HG02852 (cell line): ENCODE data around the gene WNK1.
"Not testable (repeated sequence)": the region's sequence is repeated elsewhere in the genome, so short reads cannot be mapped to it uniquely, and the experiment has no call there.

Experiments used
- ATAC-seq: cut with Tn5 transposase; IDR thresholded peaks from one replicate; pipeline ENCODE4 v1.9.1; 2021; ENCODE audit warnings: mild to moderate bottlenecking, moderate library complexity; ENCODE audit not compliant: unreplicated experiment

WNK1 gene

DNA sequence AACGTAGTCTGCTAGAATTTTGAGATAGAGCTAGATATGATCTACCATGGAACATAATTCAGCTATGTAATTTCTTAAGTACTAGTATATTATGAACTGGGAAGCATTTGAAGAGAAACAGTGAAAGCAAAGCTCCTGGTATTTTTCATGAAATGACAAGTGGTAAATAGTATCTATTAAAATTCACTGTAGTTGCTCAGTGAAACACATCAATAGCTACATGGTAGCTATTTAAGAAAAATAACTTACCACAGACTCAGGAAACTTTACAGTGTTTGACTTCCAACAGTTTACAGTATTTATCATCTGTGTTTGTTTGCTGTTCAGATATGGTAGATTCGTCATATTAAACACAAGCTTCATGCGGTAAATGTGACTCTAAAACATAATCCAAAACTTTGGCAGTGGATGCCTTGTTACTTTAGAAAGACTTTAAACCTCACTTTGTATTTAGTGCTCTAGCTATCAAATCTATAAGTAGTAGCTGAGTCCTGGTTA lies 25.2 kb downstream of the WNK1 start:
- ATAC-seq: no peak

DNA sequence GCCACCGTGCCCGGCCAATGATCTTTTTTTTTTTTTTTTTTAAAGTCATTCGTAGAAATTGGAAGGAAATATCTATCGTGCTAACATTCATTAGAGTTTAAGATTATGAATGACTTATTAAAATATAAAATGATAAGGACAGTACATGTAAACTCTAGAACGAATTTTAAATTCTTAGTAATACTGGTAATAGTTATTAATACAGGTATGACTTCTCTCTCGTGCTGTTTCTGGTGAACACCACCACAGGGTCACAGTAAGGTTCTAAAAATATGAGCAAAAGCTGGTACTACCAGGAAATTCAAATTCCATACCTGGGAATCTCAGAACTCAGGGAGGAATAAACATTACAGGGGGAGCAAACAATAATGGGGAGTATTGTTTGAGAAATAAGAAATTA lies 26.2 kb downstream of the WNK1 start:
- no peak for ATAC-seq

DNA sequence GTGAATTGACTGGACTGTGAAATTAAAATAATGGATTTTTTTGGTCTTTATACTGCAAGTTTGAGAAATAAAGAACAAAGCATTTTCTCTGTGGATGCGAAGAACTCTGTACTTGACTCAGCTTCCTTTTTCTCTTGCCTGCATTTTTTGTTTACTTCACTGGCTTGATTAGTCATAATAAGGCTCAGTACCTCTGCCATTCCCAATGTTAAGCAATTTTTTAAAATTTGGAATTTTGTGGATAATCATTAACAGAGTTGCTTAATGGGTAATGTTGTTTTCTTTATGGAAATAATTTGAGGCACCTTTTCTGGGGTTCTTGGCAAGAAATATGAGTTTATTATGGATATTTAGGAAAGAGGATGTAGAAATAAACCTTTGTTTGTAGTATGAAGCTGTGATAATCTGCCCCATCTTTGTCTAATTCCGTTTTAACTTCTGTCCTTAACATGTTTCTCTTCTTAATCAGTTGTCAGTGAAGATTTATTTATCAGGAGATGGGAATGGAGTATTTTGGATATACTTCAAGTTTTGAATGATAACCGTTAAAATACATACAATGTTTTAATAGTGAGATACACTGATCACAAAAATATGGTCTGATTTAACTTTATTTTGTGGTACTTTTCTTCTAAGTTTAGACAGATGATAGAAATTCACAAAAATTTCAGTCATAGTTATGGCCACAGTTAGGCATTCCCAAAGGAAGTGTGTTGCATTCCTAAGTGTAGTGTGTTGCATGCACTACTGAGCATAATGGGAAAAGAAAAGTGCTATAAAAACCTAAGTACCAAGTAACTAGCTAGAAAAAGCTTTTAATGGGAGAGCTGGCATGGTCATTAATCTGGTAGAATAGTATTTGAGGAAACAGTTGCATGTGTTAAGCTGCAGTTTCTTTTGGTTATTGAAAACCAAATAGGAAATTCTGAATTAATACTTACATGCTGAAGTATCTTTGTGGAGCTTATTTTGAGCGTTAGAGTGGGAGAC lies 27.7 kb downstream of the WNK1 start:
- no peak for ATAC-seq

DNA sequence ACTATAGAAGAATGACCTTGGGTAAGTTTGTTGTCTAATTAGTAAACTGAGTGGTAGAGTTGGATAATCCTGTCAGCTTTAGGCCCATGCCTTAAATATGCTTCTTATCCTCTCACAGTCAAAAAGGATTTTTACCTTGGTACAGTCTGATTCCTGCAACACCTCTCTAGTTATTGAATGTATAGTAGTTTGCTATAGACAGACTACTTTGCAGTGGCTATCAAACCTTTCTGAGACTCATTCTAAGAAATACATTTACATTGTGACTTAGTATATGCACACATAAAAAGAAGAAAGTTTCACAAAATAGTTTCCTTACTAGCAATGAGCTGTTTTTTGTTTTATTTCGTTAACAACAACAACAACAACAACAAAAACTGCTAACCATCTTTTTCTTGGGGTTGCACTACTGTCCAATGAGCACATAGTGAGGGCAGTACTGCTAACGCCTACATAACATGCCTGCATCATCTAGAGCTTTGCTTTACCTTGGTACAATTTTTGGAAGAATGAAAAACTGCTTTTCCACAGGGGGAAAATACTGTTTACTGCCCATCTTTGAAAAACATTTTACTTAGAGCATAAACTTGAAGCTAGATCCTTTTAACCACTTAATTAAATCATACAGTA lies 28.5 kb downstream of the WNK1 start:
- no peak for ATAC-seq

DNA sequence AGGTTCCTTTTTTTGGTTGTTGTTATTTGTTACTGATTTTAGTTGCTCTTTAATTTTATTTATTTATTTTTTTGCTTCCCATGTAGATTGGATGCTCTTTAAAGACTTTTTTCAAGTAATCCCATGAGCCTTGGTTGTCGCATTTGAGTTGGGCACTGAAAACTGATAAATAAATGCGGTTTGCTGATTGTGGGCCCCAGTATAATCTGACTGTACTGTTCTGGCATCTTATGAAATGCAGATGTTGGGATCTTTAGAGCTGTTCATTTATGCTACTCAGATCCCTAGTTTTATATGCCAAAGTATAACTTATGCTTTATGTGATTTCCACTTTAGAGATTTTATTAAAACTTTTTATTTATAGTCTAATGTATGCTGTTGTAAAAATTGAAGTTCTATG lies 33.3 kb downstream of the WNK1 start:
- ATAC-seq: no peak

DNA sequence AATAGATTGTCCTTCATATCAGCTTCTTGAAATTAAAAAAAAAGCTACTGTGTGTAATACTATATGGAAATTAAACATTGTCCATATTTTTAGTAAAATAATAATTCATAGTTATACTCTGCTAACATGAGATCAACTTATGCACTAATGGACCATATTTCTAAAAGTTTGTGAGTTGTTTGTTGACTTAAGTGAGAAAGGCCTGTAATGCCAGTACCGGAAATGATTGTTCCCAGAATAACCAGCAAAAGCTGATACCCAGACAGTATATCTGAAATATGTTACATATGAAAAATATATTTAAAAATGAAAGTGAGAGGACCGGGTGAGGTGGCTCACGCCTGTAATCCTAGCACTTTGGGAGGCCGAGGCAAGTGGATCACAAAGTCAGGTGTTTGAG lies 35.9 kb downstream of the WNK1 start:
- ATAC-seq: no peak

DNA sequence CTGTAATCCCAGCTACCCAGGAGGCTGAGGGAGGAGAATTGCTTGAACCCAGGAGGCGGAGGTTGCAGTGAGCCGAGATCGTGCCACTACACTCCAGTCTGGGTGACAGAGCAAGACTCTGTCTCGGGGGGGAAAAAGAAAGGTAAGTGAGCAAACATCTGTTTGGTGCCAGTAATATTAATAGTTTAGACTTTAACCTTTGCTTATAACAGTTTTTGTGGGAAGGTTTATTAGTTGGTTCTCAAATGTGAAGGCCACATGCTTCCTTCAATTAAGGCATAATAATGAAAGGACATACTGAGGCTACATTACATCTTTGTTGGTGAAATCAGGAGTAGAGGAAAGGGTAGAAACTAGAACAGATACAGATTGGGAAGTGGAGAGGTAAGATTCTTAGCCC lies 36.4 kb downstream of the WNK1 start:
- ATAC-seq: not testable (repeated sequence)

DNA sequence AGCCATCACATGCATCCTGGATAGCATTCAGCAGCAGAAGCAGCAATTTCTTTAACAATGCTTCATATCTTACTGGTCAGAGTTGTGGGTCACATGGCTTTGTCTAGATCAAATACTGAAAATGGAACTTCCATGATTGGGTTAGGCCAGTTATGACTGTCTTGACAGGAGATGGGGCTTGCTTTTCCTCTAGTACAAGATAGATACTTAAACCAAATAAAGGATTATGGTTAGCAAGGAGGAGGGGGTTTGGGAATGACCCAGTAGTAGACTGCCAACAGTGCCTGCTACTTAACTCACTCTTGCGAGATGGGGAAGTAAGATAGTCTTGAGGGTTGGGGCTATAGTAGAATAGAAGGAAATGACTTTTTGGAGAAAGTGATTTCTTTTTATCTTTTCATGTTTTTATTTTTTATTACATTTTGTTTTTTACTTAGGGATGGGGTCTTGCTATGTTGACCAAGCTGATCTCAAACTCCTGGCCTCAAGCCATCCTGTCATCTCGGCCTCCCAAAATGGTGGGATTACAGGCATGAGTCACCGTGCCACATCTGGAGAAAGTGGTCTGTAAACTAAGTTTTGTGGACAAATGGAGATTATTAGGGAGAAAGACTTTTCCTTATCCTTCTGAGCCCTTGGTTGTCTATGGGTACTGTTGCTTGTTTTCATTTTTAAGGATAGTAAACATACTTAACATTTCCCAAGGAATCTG lies 37.6 kb downstream of the WNK1 start:
- ATAC-seq: no peak

DNA sequence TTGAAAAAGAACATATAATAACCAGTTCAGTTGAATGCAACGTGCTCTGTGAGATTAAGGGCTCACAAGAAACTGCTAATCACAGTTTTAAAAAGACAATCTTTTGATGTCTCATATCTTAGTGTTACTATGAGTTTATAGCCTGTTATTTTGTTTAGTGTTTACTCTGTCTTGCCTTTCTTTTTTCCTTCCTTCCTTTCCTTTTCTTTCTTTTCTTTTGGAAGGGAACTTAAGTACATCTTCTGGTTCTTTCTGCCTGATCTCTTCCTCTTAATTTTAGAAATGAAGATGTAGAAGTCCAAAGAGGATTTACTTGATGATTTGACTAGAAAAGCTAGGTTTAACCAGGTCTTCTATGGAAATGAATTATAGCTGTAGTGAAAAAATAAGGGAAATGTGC lies 38.2 kb downstream of the WNK1 start:
- no peak for ATAC-seq

DNA sequence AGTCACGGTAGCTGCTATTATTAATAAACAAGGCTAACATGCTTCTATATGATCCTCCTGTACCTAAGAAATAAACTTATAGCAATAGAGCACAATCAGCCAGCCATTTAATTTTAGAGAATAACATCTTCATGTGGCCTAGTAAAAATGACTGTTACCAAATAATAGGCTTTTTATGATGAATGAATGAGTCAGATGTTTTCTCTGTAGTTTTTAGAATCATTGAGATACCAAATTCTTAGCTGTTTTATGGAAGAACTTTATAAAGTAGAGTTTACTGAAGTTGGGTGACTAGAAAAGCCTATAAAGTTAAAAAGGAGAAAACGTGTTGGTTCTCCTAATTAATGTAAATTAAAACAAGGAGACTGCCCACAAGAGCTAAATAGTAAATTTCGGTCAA lies 40.7 kb downstream of the WNK1 start:
- ATAC-seq: no peak

DNA sequence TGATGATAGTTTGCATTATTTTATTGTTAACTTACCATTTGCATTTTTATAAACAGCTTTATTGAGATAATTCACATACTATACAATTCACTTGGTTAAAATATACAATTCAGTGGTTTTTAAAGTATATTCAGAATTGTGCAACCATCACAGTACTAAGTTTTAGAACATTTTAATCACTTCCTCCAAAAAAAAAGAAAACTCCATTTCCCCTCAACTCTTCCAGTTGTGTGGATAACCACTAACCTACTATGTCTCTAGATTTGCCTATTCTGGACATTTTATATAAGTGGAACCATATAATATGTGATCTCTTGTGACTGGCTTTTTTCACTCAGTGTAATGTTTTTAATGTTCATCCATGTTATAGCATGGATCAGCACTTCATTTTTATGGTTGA lies 41.3 kb downstream of the WNK1 start:
- no peak for ATAC-seq

DNA sequence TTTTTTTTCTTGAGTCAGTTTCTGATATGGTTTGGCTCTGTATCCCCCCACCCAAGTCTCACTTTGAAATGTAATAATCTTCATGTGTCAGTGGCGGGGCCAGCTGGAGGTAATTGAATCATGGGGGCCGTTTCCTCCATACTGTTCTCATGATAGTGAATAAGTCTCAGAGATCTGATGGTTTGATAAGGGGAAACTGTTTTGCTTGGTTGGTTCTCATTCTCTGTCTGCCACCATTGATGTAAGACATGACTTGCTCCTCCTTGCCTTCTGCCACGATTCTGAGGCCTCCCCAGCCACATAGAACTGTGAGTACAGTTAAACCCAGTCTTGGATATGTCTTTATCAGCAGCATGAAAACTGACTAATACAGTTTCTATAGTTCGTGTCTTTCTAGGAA lies 42.9 kb downstream of the WNK1 start:
- ATAC-seq: no peak

DNA sequence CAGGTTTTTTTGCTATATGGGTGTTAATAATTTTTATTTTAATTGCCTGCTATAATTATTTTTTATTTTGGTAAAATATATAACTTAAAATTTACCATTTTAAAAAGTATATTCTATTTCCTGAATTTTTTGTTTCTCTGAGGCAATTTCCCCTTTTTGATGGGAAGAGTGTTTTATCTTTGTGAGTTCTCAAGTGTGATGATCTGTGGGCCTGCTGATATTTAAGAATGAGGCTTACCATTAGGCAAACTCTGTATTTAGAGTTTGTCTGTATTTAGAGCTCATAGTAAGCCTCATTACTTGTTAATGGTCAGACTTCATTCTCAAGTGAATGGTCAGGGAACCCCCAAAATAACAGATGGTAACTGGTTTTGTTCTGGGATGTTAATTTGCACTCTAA lies 48.0 kb downstream of the WNK1 start:
- no peak for ATAC-seq

DNA sequence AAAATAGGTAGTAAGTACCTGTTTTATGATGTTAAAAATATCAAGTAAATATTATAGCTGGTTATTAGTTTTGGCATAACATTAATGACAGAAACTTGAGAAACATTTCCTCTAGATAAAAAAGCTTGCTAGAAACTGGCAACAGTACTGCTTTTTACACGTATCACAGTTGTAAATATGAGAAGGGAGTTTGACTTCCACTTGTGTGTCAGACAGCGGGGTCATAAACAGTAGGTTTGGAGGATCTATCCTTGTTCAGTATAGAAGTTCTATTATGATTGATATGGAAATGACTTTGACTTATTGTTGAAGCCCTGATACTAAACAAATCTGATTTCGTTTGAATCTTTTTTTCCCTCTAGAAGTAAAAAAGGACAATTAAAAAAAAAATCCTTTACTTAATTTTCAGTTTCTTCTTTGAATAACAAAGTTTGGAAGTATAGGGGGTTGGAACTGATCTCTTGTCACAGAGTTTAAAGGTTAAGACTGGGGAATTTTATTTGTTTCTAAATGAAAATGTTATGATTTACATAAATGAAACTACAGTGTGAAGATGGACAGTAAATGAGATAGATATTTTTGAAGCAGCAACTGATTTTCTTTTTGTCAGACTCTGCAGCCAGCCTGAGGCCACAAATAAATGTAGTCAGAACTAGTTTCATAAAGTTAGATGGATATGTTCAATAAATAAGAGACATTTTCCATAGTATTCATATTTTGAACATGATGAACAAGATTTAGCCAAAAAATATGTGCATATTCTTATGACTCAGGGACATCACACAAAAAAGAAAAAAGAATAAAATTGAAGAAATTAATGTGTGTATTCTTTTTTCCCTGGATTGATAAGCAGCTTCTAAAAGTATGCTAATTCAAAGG lies 50.1 kb downstream of the WNK1 start:
- ATAC-seq: no peak

DNA sequence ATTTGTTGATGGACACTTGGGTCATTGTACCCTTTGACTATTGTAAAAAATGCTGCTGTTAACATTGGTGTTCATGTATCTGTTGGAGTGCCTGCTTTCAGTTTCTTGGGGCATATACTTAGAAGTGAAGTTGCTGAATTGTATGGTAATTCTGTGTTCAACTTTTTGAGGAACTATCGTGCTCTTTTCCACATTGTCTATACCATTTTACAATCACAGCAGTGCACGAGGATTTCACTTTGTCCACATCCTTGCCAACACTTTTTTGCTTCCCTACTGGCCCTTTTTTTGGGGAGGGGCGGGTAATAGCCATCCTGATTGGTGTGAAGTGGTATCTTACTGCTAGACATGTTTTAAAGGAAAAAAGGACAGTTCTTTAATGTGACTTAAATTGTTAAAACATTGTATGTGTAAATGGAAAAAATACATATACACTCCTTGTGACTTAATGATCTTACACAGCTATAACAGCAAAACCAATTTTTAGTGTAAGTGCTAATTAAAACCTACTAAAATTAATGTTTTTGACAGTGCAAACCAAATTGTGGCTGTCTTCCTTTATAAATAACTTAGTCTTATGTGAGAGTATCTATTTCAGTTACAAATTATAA lies 52.7 kb downstream of the WNK1 start:
- ATAC-seq: no peak

DNA sequence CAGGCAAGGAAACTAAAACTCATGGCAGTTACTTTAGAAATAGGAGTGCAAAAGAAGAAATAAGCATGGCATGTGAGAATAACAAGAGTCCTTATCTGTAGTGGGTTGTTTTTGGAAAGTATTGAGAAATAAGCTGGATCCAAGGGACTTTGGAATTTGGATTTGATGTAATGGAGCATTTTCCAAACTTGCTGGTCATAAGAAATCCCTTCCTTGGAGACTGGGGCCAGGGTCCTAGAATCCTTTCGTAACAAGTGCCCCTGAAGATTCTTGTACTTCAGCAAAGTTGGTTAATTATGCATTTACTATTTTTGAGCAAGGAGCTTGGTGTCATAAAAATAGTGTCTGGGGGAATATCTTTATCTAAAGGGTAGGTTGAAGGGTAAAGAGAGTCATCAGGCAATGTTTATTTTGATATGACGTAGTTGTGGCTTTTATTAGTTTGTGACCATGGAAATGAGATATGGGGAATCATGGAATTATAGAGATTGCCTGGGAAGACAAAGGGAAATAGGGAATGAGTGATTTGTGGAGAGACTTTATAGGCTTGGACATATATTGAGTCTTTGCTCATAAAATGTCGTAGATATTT lies 53.9 kb downstream of the WNK1 start:
- ATAC-seq: no peak

DNA sequence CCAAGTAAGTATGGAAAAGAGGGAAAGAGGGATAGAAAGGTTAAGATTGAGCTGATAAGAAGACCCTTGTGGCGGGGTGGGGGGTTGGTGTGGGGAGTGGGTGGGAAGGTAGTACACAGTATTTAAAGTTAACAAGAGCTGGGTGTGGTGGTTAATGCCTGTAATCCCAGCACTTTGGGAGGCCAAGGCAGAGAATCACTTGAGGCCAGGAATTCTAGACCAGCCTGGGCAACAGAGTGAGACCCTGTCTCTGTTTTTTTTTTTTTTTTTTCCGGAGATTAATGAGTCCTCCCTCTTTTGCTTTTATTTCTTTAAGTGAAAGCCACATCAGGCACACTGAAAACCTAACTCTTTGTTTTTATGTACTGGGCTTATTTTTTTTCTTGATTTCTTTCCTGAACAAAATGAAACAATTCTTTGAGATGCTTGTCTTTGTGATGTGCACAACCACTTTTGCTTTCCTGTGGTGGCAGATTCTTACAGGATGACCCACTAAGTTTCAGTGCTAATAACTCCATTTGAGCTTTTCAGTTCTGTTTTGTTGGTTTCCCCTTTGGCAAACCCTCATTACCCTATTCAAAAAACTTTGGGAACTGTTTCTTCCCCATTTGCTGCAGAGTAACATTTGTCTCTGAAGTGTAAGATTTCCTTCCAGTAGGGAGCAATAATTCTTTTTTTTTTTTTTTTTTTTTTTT lies 54.8 kb downstream of the WNK1 start:
- no peak for ATAC-seq

DNA sequence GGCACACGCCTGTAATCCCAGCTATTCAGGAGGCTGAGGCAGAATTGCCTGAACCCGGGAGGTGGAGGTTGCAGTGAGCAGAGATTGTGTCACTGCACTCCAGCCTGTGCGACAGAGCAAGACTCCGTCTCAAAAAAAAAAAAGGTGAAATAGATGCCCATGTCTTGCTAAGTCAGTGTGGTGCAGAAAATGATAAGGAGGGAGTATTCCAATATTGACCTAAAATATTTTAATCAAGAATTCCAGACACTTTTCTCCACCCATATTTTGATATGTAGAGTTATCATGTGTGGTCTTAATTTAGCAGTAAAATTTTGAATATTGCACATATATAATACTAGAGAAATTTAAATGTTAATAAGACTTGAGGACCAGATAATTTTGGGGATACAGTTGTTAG lies 57.7 kb downstream of the WNK1 start:
- no peak for ATAC-seq
